Neural cell (in vitro differentiated cells): ENCODE measurements around the gene CMBL. TPM values are rescaled to one million over a fixed set of nuclear protein-coding genes. Genes with fewer than 3 reads are reported as not detected.

Experiments
- H2AFZ ChIP-seq: fragments of 200-600, 300-800 bp; sonication (generic), shearing (Covaris generic); 2 replicates; pipeline ENCODE4 v1.6.0; 2014; ENCODE audit warnings: low read depth, mild to moderate bottlenecking, antibody characterized with exemption, low read length, moderate library complexity
- H3F3A ChIP-seq: fragments of 200-600 bp; shearing (Covaris generic); 2 replicates; pipeline ENCODE4 v1.6.1; 2016; ENCODE audit warnings: mild to moderate bottlenecking, moderate library complexity, mixed read lengths, antibody characterized with exemption, low read length; ENCODE audit not compliant: insufficient read depth, poor library complexity, severe bottlenecking
- H3K27ac ChIP-seq: fragments of 200-600, 300-800 bp; sonication (generic), shearing (Covaris generic); 2 replicates; pipeline ENCODE4 v1.5.1; 2014; ENCODE audit warnings: mild to moderate bottlenecking, low read length, moderate library complexity
- H3K27me3 ChIP-seq: fragments of 300-800, 200-600 bp; sonication (generic), shearing (Covaris generic); 2 replicates; pipeline ENCODE4 v1.6.0; 2014; ENCODE audit warnings: mild to moderate bottlenecking, low read depth, low read length, moderate library complexity; ENCODE audit not compliant: insufficient read depth
- H3K36me3 ChIP-seq: fragments of 300-800, 200-600 bp; sonication (generic), shearing (Covaris generic); 2 replicates; pipeline ENCODE4 v1.5.1; 2014; ENCODE audit warnings: mild to moderate bottlenecking, antibody characterized with exemption, low read length, moderate library complexity; ENCODE audit not compliant: insufficient read depth
- H3K4me2 ChIP-seq: fragments of 300-800, 200-600 bp; sonication (generic), shearing (Covaris generic); 2 replicates; pipeline ENCODE4 v1.6.0; 2014; ENCODE audit warnings: mild to moderate bottlenecking, low read length
- H3K4me3 ChIP-seq: fragments of 300-800, 200-600 bp; sonication (generic), shearing (Covaris generic); 2 replicates; pipeline ENCODE4 v1.5.1; 2014; ENCODE audit warnings: mild to moderate bottlenecking, low read length, moderate library complexity
- H3K79me2 ChIP-seq: fragments of 200-600 bp; shearing (Covaris generic); replicated peaks from 2 replicates; pipeline ENCODE4 v1.6.0; 2014; ENCODE audit warnings: mild to moderate bottlenecking, low read length, moderate library complexity; ENCODE audit not compliant: insufficient read depth
- H3K9ac ChIP-seq: fragments of 300-800, 200-600 bp; sonication (generic), shearing (Covaris generic); 2 replicates; pipeline ENCODE4 v1.6.1; 2016; ENCODE audit warnings: mild to moderate bottlenecking, low read length, mixed read lengths
- H3K9me2 ChIP-seq: fragments of 200-600 bp; shearing (Covaris generic); 2 replicates; pipeline ENCODE4 v1.6.1; 2016; ENCODE audit warnings: mild to moderate bottlenecking, low read length, mixed read lengths; ENCODE audit not compliant: insufficient read depth
- H3K9me3 ChIP-seq: fragments of 200-600, 300-800 bp; sonication (generic), shearing (Covaris generic); 2 replicates; pipeline ENCODE4 v1.6.1; 2016; ENCODE audit warnings: mild to moderate bottlenecking, mixed run types, low read length, moderate library complexity, mixed read lengths
- H4K20me1 ChIP-seq: fragments of 200-600 bp; shearing (Covaris generic); 2 replicates; pipeline ENCODE4 v1.6.1; 2016; ENCODE audit warnings: mild to moderate bottlenecking, mixed run types; ENCODE audit not compliant: insufficient read depth
- EP300 ChIP-seq: fragments of 450-650 bp; conservative IDR thresholded peaks from 2 replicates; pipeline ENCODE4 v1.6.1; 2014; ENCODE audit warnings: antibody characterized with exemption, mild to moderate bottlenecking, moderate library complexity; ENCODE audit not compliant: poor library complexity, severe bottlenecking
- EZH2 ChIP-seq: fragments of 200-600, 300-800 bp; shearing (Covaris generic), sonication (generic); IDR thresholded peaks from 2 replicates; pipeline ENCODE4 v1.6.1; 2014; ENCODE audit warnings: antibody characterized with exemption, low read length, borderline replicate concordance, mild to moderate bottlenecking; ENCODE audit not compliant: insufficient read depth, poor library complexity, severe bottlenecking
- MXI1 ChIP-seq: fragments of 450-650 bp; conservative IDR thresholded peaks from 2 replicates; pipeline ENCODE4 v1.6.1; 2014; ENCODE audit warnings: antibody characterized with exemption, mild to moderate bottlenecking; ENCODE audit not compliant: poor library complexity, severe bottlenecking
- POLR2AphosphoS5 ChIP-seq: IDR thresholded peaks from 2 replicates; pipeline ENCODE4 v1.6.1; 2012
- RAD21 ChIP-seq: fragments of 450-650 bp; conservative IDR thresholded peaks from 2 replicates; pipeline ENCODE4 v1.6.1; 2014; ENCODE audit warnings: antibody characterized with exemption, mild to moderate bottlenecking, moderate library complexity
- REST ChIP-seq: IDR thresholded peaks from 2 replicates; pipeline ENCODE4 v1.6.1; 2012; ENCODE audit warnings: borderline replicate concordance
- SMC3 ChIP-seq: fragments of 450-650 bp; conservative IDR thresholded peaks from 2 replicates; pipeline ENCODE4 v1.6.1; 2014; ENCODE audit warnings: antibody characterized with exemption, mild to moderate bottlenecking, moderate library complexity; ENCODE audit not compliant: poor library complexity
- TAF1 ChIP-seq: IDR thresholded peaks from 2 replicates; pipeline ENCODE4 v1.6.1; 2012; ENCODE audit warnings: low read depth
- polyA plus RNA-seq: library from polyadenylated mRNA; depleted of rRNA; stranded (reverse); fragments of >200 nt; gene quantifications from 2 replicates; pipeline ENCODE4 v1.2.3, GENCODE V29; 2014
- TF ChIP-seq, protein P1 (sequence below): fragments of 450-650 bp; IDR thresholded peaks from 2 replicates; pipeline ENCODE4 v1.5.1; 2014; ENCODE audit warnings: antibody characterized with exemption, mild to moderate bottlenecking, moderate library complexity; ENCODE audit not compliant: poor library complexity, severe bottlenecking

The CMBL gene
- polyA plus RNA-seq, 1 donor from 2014 or later: 0.58 TPM

DNA sequence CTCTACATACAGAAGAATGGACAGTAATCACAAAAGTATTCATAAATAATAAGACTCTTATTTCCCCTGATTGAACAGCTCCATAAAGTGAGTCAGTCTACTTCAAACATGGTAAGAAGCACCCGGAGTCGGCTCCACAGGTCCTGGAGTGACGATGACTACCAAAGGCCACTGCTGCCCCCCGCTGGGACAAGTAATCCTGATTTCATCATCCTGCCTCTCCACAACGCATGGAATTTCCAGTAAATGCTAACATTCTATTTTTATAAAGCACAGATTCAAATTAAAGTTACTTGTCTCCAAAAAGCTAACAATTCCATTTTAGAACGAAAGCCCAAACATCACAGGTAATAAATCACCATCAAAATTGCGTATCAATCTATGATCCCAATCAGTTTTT, 74.2 kb downstream of the CMBL start:
- Histone ChIP-seq H4K20me1 (no peaks in the 10 kb centered on the region), H2AFZ (no peak overlapping the region), H3K27me3 (no peaks in the 10 kb centered on the region), H3K9me2 (no peaks in the 10 kb centered on the region), H3K9ac (no peak overlapping the region), H3K36me3 (no peaks in the 10 kb centered on the region), H3K9me3 (no peaks in the 10 kb centered on the region), H3K79me2 (no peaks in the 10 kb centered on the region), H3F3A (no peaks in the 10 kb centered on the region), H3K4me2 (no peak overlapping the region), H3K27ac (no peak overlapping the region), H3K4me3 (no peak overlapping the region)
- TF ChIP-seq SMC3 (peak; percentile 72), RAD21 (peak; percentile 74), EZH2 (no peak), TAF1 (no peak), REST (no peak), MXI1 (no peak), EP300 (no peak), POLR2AphosphoS5 (no peak)
- TF ChIP-seq, protein P1, sequence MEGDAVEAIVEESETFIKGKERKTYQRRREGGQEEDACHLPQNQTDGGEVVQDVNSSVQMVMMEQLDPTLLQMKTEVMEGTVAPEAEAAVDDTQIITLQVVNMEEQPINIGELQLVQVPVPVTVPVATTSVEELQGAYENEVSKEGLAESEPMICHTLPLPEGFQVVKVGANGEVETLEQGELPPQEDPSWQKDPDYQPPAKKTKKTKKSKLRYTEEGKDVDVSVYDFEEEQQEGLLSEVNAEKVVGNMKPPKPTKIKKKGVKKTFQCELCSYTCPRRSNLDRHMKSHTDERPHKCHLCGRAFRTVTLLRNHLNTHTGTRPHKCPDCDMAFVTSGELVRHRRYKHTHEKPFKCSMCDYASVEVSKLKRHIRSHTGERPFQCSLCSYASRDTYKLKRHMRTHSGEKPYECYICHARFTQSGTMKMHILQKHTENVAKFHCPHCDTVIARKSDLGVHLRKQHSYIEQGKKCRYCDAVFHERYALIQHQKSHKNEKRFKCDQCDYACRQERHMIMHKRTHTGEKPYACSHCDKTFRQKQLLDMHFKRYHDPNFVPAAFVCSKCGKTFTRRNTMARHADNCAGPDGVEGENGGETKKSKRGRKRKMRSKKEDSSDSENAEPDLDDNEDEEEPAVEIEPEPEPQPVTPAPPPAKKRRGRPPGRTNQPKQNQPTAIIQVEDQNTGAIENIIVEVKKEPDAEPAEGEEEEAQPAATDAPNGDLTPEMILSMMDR: peak; percentile 57

DNA sequence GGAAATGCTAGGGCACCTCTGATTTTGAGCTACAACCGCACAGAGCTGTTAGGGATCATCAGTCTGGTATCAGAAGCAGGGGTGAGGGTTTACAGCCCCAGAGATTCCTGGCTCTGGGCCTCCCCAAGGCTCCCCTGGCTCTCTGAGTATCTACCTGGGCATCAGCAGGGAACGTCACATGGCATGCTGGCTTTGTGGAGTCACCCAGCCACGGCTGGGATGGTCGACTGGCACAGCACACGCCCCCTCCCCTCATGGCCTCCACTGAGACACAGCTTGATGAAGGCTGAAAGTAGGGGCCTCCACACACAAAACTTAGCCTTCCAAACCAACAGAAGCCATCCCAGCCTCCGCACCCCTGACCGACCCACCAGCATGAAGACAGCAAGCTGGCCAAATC, 74.7 kb downstream of the CMBL start:
- Histone ChIP-seq H3K27me3 (no peaks in the 10 kb centered on the region), H4K20me1 (no peaks in the 10 kb centered on the region), H3K4me2 (no peak overlapping the region), H3K9me2 (no peaks in the 10 kb centered on the region), H3K9ac (no peak overlapping the region), H2AFZ (no peak overlapping the region), H3K36me3 (no peaks in the 10 kb centered on the region), H3K9me3 (no peaks in the 10 kb centered on the region), H3F3A (no peaks in the 10 kb centered on the region), H3K79me2 (no peaks in the 10 kb centered on the region), H3K27ac (no peak overlapping the region), H3K4me3 (no peak overlapping the region)
- TF ChIP-seq EZH2: no peak
- TF ChIP-seq, protein P1: no peak
- TF ChIP-seq MXI1: no peak
- no peak for TF ChIP-seq TAF1
- TF ChIP-seq SMC3: no peak
- no peak for TF ChIP-seq POLR2AphosphoS5
- no peak for TF ChIP-seq REST
- TF ChIP-seq RAD21: no peak
